DMS 273 (cell line): ENCODE measurements around the gene DUS1L.
"Not testable (repeated sequence)": the region's sequence is repeated elsewhere in the genome, so short reads cannot be mapped to it uniquely, and the experiment has no call there.

Experiments
- DNase-seq: peaks from one replicate; lab custom pipeline; 2025; ENCODE audit not compliant: unreplicated experiment; lab: John Stamatoyannopoulos, UW

Gene DUS1L

GRCh38 chr17:82045936-82046484, 19.6 kb downstream of the DUS1L start:
- no peak for DNase-seq

- no peak for DNase-seq
Measured at GRCh38 chr17:82043507-82043906, 22.1 kb downstream of the DUS1L start.

GRCh38 chr17:82042649-82043048, 23.0 kb downstream of the DUS1L start:
- no peak for DNase-seq

GRCh38 chr17:82041144-82041814, 24.3 kb downstream of the DUS1L start:
- DNase-seq, result no peak

- no peak for DNase-seq
Measured at GRCh38 chr17:82039695-82040299, 25.8 kb downstream of the DUS1L start.

GRCh38 chr17:82038796-82039409, 26.7 kb downstream of the DUS1L start:
- DNase-seq, result not testable (repeated sequence)

GRCh38 chr17:82037889-82038195, 27.8 kb downstream of the DUS1L start:
- DNase-seq, result no peak

GRCh38 chr17:82037092-82037888, 28.3 kb downstream of the DUS1L start, which contains the start of gene DCXR:
TSS of gene DCXR (minus strand) at chr17:82037697. CDS start at chr17:82037682, 15 bp downstream.
- peak; percentile 98 for DNase-seq

GRCh38 chr17:82036634-82037091, 28.9 kb downstream of the DUS1L start:
- DNase-seq, result no peak

- DNase-seq, result no peak
Measured at GRCh38 chr17:82035956-82036633, 29.5 kb downstream of the DUS1L start.

- DNase-seq, result no peak
Measured at GRCh38 chr17:82035488-82035887, 30.1 kb downstream of the DUS1L start.

- DNase-seq, result no peak
Measured at GRCh38 chr17:82034371-82035011, 31.1 kb downstream of the DUS1L start.

GRCh38 chr17:82033359-82034085, 32.1 kb downstream of the DUS1L start:
- DNase-seq, result no peak

GRCh38 chr17:82031885-82032627, 33.5 kb downstream of the DUS1L start:
- DNase-seq, result peak; percentile 60

GRCh38 chr17:82031303-82031884, 34.2 kb downstream of the DUS1L start, which contains the start of gene RAC3:
TSS of gene RAC3 (plus strand) at chr17:82031678. CDS start at chr17:82031762, 84 bp downstream.
- DNase-seq, result peak; percentile 84

GRCh38 chr17:82030470-82031302, 34.9 kb downstream of the DUS1L start:
- peak; percentile 95 for DNase-seq

- no peak for DNase-seq
Measured at GRCh38 chr17:82029990-82030469, 35.6 kb downstream of the DUS1L start.
